Activated effector memory CD4-positive, alpha-beta T cell treated with Interleukin-2 at 50 U/mL for 16 hours (primary cell): ENCODE results near the gene SMPDL3A.
"Not testable (repeated sequence)": the region's sequence is repeated elsewhere in the genome, so short reads cannot be mapped to it uniquely, and the experiment has no call there.

Experiments
- DNase-seq: peaks from one replicate; pipeline ENCODE4 v3.0.0-alpha.2; 2020

Gene SMPDL3A, protein sequence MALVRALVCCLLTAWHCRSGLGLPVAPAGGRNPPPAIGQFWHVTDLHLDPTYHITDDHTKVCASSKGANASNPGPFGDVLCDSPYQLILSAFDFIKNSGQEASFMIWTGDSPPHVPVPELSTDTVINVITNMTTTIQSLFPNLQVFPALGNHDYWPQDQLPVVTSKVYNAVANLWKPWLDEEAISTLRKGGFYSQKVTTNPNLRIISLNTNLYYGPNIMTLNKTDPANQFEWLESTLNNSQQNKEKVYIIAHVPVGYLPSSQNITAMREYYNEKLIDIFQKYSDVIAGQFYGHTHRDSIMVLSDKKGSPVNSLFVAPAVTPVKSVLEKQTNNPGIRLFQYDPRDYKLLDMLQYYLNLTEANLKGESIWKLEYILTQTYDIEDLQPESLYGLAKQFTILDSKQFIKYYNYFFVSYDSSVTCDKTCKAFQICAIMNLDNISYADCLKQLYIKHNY

DNA sequence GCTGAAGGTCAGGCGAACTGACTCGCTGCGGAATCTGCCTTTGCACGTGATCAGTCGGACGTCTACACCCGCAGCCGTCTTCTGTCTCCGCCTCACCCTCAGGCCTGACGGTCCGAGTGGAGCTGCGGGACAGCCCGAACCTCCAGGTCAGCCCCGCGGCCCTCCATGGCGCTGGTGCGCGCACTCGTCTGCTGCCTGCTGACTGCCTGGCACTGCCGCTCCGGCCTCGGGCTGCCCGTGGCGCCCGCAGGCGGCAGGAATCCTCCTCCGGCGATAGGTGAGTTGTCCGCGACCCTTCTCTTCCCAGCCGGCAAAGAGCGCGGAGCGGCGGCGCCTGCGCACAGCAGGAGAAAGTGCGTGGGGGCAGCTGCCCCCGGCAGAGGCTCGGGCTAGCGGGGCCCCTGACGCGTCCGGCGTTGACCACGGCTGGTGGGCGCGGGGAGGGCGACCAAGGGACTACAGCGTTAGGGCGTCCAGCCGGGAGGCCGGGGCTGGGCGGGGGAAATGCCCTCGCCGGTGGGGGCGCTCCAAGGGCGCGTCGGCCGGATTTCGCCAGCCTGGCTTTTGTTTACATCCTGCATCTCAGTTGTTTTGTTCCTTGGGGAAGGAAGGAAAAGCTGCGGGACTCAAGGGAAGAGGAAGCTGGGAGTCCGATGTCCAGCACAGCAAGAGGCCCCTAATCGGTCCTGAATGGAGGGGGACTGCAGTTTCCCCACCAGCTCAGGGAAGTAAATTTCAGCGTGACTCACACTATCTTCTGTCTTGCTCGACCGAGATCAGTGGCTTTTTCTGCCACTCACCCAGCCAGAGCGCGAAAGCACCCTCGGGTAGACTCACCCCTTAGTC lies at the start of gene SMPDL3A:
TSS of gene SMPDL3A (plus strand) at position 77 of the 846 bp plus-strand sequence. CDS start at position 166, 89 bp downstream.
- DNase-seq = no peak

DNA sequence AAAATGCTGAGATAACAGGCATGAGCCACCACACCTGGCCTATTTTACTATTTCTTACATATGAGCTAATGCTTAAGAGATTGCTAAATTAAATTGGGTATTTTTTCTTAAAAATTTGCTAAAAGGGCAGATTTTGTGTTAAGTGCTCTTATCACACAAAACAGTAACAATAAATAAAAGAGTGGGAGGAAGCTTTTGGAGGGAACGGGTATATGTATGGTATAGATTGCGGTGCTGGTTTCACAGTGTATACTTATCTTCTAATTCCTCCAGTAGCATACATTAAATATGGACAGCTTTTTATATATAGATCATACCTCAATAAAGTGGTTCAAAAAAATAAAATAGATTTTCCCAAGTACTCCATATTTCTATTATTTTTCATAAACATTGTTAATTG lies 49.0 kb upstream of the SMPDL3A start:
- no peak for DNase-seq

DNA sequence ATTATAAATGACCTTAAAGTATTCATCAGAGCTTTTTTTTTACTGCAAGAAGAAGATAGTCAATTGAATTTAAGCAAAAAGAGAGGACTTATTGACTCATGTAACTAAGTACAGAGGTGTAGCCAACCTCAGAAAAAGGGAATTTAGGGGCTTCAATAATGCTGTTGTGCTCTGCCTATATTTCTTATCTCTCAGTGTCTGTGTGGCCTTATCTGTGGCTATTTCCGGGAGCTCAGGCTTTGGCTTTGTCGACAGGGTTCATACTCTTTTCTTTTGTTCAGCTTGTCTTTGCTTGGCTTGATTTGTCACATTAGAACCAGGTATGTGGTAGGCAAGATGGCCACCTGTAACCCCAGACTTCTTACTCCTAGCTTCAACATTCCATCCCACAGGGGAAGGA lies 48.1 kb upstream of the SMPDL3A start:
- no peak for DNase-seq

DNA sequence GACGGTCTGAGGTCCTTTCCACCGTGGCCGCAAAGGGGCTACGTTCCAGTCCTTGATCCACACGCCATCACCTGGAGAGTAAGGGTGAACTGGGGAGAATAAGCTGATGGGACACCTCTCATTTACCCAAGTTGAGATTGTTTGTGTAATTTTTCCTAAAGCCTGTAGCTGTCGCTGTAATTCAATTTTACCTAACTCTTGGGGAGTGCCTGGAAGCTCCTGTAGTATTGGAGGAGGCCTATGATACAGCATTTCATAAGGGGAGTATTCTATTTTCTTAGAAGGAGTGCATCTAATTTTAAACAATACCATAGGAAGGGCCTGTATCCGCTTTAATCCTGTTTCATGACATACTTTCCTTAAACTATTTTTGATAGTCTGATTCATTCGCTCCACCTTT lies 44.8 kb upstream of the SMPDL3A start:
- DNase-seq = not testable (repeated sequence)

DNA sequence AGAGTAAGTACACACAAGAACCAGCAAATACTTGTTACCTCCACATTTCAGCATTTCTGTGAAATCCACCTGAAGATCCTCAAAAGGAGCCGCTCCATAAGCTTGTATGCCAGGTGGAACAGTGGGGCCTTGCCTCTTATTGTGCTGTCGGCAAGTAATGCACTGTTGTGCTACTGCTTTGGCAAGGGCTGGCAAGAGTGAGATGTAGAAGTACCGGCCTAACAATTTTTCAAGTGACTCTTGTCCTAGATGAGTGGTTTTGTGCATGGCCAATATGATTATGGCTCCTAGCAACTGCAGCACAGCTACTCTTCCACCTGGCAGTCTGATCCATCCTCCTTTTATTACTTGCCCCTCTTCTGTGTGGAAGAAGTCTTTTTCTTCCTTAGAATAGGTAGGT lies 44.2 kb upstream of the SMPDL3A start:
- not testable (repeated sequence) for DNase-seq

DNA sequence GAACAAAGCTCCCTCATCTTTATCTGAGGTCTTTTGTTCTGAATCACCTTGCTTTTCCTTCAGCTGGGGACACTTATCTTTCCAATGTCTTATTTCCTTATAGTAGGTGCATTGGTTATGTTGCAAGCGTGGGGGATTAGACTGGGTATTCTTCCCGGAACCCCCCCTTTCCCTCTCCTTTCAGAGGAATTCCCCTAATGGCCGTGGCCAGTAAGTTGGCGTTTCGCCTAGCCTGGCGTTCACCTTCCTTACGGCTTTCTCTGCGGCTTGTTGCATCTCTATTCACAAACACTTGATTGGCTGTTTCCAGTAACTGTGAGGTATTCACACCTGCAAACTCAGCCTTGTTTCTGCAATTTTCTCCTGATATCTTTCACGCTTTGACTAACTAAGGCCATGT lies 42.4 kb upstream of the SMPDL3A start:
- DNase-seq = no peak

DNA sequence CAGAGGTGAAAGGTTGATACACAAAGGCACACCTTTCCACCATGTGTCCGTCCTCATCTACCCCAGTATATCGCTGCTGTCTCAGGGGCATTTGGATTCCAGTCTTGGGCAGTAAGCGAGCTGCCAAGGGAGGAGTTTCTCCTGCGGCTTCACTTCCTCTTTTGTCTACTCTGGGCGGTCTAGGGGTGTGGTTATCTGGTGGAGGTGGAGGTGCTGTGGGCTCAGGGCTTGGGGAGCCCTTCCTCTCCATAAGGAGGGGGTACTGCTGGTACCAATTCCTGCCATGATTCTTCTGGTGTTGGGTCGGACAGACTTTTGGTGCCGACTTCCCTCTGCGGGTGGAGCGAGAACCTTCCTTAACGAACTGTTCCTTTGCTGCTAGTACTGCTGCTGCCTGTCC lies 41.5 kb upstream of the SMPDL3A start:
- no peak for DNase-seq

DNA sequence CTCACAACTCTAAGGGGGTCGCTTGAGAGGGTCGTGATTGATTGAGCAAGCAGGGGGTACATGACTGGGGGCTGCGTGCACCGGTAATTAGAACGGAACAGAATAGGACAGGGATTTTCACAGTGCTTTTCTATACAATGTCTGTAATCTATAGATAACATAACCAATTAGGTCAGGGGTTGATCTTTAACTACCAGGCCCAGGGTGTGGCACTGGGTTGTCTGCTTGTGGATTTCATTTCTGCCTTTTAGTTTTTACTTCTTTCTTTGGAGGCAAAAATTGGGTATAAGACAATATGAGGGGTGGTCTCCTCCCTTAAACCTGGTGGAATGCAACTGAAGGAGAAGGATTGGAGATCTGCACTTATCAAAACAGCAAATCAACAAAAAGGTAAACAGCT lies 40.1 kb upstream of the SMPDL3A start:
- DNase-seq = not testable (repeated sequence)

DNA sequence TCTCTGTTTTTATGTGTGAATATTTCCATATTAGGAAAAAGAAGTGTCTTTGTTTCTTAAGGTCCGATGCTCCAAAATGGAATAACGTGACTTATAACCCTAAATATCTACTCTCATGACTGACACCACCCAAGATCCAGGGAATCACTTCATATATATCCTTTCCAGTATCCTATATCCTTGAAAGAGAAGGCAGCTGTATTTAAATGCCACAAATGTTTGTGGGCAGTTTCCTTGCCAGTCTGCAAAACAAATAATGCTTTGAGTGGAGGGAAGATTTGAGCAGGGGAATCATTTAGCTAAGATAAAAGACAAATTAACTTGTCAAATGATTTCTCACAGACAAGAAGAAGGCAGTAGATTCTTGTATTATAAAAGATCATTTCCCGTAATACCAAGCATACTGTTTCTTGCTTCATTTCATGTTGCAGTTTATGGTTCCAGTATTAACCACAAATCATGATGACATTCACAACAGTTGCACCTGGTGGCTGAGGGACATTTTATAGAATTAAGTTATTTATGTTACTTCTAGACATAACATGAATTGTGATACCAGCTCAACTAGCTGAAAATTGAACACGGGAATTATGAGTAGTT lies 39.5 kb upstream of the SMPDL3A start:
- no peak for DNase-seq

DNA sequence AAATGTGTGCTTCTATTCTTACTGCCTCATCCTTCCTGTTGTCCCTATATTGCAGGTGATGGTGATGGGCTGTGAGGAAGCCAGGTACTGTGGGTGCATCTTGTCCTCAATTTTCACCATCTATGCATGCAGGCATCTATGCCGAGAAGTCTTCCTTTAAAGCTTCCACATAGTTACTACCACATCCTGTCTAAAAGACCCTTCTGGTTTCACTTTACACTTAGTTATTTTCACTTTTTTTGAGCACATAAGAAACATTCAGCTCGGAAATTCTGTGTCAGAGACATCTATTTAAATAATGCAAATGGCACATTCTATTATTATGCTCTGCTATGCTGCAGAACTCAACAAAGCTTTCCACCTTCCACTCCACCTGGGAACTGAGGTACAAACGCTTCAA lies 37.7 kb upstream of the SMPDL3A start:
- no peak for DNase-seq

DNA sequence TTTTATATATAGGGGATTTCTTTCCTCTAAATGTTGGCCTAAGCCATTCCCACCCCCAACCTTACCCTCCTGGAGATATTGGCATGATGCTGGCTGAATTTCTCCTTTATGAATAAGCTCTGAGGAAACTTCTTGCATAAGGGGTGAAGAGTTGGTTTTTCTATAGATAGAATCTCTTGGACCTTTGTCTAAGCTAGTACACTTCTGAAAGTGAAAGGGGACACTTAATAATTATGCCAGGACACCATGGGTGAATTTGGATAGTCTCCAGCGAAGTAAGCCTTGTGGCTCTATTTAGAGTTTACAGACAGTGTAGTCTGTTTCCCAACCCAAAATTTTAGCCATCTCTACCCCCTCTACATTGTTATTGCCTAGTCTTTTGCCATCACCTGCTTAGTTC lies 36.6 kb upstream of the SMPDL3A start:
- no peak for DNase-seq

DNA sequence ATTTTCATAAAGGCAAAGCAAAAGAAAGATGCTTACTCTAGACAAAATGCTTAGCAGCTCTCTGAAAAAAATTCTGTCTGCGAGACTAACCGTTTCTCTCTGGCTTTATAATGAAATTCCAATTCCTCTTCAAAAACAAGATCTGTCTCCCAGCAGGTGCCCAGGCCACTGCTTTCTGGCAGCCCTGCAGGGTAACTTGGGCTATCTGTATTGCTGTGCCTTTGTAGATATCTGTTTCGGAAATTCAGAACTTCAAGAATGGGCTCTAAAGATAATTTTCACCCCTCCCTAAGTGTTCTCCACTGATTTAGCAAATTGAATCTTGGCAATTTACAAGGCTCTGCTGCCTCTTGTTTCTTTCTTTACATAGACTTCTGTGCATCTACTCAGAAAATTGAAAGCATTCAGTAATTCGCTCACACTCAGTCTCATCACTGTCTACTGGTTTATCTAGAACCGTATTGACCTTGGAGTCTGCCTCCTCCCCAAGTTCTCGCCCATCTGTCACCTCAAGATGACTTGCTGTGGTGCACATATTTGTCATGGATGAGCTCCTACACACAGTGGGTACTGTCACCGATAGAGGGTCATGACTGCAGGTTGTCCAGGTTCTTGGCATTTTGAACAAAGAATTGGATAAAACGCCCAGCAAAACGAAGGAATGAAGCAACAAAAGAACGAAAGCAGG lies 35.9 kb upstream of the SMPDL3A start:
- DNase-seq = no peak

DNA sequence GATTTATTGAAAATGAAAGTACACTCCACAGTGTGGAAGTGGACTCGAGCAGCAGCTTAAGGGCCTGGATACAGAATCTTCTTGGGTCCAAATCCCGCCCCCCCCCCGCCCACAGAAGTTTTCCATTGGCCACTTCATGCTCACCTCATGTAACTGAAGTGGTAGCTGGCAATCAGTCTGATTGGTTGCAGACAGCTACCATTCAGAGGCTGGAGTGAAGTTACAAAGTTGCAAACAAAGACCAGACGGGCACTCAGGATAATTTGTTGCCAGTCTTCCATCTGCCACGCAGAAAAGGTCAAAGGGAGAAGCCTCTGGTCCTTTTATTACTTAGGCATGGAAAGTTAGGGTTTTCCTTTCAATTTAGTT lies 35.4 kb upstream of the SMPDL3A start:
- no peak for DNase-seq

DNA sequence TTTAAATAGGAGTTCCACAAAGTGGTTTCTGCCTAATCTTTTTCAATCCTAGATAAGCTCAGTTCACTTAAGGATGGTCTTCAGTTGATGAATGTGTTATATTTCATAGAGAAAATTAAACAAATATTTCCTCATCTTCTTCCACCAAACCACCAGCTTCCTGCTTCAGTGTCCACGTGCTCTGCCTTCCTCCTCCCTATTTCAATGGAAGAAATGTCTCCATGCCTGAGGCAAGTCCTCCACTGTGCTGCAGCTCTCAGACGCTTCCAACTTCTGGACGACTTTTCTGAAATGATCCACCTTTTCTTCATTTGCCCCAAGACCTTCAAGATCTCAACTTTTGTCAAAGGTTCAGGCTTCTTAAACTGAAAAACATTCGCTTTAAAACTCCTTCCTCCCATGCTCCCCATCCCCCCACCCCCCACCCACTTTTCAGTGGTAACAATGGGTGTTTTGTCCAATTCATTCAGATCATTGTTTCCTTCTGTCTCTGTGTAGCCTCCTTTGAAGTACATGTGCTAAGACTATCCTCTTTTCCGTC lies 34.8 kb upstream of the SMPDL3A start:
- no peak for DNase-seq

DNA sequence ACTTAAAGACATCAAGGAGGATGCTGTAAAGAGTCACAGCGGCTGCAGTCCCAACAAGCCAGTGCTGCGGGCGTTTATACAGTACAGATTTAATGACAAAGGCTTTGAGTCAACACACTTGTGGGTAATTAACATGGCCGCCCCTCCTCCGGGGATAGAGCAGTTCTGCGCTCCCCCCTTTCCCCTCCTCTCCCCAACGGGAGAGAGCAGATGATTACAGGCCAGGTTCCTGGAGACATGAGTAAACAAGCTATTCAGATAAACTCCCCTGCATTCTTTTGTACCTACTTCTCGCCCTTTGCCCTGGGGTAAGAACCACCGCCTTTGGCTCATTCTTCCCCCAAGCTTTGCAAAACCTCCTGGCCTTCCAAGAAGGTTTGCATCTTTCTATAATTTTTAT lies 33.2 kb upstream of the SMPDL3A start:
- DNase-seq = no peak

DNA sequence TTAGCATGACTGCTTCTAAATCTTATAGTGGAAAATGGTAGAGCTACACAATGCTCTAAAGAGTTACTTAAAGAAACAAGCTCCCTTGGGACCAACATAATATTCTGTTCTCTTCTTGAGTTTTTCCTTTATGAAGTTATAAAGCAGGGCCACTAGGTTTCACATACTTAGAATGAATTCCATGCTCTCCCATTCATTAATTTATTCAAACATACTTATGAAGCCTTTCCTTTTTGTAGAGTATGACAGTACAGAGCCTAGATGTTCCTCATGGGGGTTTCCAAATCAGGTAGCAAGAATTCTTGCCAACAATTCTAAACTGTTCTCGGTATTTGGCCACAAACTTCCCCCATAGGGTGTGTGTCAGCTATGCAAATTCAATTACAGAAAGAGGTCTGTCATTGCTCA lies 30.1 kb upstream of the SMPDL3A start:
- no peak for DNase-seq

DNA sequence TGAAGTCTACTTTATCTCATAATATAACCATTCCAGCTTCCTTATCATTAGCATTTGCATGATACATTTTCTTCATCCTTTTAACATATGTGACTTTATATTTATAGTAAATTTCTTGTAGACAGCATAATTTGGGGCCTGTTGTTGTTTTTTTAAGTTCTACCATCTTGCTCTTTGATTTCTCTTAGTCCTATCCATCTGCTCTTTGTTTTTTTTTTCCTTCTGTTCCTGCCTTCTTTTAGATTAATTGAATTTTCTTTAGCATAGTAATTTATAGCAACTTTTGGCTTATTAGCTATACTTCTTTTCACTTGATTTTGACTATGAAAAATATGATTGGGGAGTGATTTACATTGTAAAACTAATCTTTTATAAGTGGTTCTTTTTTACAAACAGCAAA lies 28.7 kb upstream of the SMPDL3A start:
- no peak for DNase-seq

DNA sequence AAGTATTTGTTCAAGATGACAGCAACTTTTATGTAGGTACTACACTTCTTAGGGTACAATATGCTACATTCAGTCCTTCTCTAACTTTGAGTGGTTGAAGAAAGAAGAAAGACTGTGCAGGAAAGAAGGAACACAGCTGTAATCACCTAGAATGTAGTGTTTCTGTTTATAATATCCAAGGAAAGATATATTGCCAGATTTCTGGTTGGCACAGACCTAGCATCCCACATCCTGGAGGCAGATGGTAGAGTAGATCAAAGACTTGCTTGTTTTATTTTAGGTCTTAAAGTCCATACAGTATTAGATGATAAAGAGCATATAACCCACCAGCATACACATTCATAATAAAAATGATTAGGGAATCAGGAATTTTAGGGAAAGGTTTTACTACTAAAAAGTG lies 22.8 kb upstream of the SMPDL3A start:
- DNase-seq = no peak

DNA sequence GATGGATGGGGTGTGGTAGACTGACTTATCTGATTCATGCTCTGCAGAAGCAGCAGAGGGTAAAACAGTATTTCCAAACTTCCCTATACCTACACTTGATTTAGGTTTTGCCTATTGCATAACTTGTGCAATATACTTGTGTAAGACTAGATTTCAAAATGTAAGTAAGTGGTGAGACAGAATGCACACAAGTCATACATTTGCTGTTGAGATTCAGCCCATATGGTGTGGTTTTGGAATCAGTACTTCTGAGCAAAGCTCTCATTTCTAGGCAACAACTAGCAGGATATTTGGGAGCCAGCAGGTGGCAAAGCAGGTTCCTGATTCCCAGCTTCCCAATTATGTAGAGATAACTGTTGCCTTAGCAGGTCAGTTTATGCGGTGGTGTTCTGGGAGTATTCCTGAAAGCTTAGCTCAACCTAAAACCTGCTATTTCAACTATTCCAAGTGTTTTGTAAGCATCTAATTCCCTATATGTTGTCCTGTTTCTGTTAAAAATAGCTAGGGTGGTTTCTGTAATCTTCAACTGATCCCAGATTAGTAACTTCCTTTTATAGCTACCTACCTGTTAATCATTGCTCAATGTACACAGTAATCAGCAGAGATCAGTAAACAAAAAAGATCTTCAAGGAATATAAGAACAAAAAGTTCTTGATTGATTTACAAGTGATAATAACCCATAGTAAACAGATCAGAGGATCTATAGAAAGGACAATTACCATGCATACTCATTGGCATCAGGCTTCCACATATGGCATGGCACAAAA lies 18.0 kb upstream of the SMPDL3A start:
- DNase-seq = no peak

DNA sequence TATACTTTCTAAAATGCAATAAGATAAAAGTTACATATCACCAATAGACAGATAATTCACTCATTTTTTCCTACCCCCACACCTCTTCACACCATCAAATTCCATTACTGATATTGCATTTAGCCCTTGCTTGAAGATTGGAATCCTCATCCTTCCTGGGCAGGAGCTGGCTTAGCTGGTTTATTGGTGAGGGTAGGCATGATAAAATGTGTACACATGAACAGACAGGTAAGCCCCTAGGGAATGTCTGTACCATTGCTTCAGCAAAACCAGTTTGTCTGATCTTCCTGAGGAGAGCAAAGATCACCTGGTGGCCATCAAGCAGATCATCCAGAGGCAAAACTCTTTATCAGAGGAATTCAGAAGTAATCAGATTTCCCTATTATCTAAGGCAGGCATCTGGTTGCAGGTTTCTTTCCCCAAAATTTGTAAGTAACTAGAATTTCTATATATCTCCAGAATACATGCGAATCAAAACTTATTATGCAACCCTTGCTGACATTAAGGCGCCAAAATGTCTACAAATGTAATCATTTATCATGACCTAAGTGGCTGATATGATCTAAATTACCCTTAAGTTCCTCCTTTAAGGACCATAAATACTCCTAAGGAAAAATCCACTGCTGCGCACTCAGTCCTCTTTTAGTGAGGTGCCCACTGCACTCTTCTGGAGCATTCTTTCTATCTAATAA lies 16.2 kb upstream of the SMPDL3A start:
- no peak for DNase-seq

DNA sequence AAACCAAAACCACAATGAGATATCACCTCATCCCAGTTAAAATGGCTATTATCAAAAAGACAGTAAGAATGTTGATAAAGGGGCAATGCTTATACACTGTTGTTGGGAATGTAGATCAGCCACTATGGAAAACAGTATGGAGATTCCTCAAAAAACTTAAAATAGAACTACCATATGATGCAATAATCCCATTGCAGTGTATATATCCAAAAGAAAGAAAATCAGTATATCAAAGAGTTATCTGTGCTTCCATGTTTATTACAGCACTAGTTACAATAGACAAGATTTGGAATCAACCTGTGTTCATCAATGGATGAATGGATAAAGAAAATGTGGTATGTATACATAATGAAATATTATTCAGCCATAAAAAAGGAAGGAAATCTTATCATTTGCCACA lies 13.1 kb upstream of the SMPDL3A start:
- no peak for DNase-seq
